HG03066 (cell line): Measurements from ENCODE around the gene DDX59.
"Not testable (repeated sequence)": the region's sequence is repeated elsewhere in the genome, so short reads cannot be mapped to it uniquely, and the experiment has no call there.

ENCODE experiments used
- ATAC-seq: cut with Tn5 transposase; IDR thresholded peaks from one replicate; pipeline ENCODE4 v1.9.1; 2021; ENCODE audit warnings: low read depth; ENCODE audit not compliant: unreplicated experiment

The DDX59 gene

DNA sequence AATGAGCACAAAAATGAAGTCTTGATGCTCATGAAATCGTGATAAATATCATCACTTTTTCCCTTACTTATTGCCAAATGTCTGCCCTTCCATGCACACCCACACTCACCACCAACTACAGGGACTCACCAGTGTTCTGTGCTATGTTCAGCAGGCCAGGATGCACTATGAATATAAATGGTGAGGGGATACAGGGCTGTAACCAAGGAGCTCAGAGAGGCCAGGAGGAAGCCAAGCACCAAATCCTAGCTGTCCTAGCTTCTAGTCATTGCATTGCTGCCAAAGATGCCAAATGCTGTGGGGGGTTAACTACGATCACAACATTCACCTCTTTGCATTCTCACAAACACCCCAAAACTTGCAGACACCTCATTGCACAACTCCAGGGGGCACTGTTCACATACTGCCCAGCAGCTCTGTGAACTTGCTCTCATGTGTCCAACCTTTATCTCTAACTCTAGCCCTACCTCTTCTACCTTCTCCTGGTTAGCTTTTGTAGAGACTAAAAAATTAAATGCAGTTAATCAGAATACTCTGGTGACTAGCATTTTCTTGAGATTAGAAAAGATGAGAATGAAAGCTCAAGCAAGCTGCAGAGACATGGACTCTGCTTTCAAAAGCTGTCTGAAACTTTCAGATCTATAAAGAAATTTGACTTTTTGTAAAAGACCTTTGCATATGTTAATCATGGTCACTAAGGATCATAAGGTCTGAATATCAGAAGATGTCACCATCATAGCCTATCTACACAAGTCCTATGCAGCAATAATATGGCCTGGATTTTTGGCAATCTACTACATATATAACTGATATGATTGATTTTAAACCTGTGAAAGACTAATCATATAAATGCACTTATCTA lies 35.2 kb downstream of the DDX59 start:
- no peak for ATAC-seq

DNA sequence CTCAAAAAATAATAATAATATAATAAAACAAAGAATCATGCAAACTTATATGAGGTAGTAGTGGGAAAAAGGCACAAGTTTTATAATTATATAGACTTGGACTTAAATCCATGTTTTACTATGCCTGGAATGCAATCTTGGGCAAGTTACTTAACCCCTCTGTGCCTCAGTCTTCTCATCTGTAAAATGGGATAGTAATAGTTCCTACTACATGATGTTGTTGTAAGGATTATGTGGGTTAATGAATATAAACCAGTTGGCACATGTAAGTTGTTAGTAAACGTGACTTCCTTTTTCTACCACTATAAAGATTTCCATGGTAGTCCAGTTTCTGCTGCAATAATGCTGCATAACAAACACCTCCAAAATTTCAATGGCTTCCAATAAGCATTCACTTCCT lies 38.3 kb downstream of the DDX59 start:
- ATAC-seq, result no peak

DNA sequence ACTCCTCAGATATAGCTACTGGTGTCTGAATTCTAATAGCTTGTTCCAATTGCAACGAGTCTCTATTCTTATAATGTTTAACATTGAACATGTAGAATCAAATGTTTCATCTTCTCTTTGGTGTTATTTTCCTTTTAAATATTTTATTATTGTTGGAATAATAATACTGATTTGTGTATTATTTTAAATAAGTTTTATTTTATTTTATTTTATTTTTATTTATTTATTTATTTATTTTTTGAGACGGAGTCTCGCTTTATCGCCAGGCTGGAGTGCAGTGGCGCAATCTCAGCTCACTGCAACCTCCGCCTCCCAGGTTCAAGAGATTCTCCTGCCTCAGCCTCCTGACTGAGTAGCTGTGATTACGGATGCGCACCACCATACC lies 39.2 kb downstream of the DDX59 start:
- ATAC-seq, result not testable (repeated sequence)

DNA sequence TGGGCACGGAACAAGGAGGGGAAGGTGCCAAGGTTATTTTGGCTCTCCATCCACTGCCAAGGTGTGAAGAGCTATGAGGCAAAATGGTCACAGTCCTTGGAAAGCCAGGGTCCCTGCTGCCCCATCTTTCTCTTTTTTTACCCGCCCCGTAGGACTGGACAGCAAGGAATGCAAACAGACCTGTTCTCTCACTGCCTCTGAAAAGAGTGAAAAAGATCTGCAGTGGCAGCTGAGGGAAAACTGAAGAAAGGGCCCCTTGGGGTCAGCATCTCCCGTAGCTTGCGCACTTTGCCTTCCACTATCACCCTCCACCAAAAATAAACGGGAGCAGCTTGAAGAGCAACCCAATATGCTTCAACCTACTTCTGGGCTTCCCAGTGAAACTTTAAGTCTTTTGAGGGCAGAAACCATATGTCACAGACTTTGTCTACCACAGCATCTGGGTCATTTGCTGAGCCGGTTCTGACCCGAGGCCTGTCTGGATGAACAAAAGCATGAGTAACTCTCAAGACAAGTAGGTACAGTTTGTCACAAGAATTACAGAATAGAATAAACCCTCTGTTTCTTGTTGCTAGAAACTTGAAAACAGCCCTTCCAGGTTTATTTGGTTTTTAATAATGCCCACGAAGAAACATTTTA lies 39.7 kb downstream of the DDX59 start:
- ATAC-seq, result no peak

DNA sequence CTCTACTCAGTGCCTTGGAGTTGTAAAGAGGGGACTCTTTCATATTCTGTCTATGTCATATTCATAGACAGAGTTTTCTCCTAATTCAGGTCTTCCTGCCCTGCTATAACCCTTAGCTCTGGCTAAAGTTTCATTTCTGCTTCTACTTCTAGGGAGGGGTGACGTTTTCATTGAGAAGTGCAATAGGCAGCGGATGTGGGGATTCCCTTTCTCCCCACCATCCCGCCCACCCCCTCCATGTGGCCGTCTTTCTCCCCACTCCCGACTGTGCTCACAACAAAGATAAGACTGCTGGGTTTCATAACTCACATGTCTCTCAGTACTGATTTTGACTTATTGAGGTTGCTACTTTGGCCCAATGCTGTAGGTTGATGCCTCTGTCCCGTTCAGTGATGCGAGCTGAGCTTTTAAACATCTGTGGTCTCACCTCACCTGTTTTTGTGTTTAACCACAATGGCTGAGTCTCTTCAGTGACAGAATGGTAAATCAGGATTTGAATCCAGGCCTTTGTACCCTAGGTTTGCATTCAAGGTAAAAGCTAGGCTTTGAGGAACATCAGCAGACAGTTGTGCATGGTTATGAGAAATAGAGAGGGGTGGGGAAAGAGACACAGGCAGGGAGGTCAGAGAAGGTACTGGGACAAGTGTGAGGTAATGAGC lies 41.4 kb downstream of the DDX59 start:
- peak; percentile 70 for ATAC-seq

DNA sequence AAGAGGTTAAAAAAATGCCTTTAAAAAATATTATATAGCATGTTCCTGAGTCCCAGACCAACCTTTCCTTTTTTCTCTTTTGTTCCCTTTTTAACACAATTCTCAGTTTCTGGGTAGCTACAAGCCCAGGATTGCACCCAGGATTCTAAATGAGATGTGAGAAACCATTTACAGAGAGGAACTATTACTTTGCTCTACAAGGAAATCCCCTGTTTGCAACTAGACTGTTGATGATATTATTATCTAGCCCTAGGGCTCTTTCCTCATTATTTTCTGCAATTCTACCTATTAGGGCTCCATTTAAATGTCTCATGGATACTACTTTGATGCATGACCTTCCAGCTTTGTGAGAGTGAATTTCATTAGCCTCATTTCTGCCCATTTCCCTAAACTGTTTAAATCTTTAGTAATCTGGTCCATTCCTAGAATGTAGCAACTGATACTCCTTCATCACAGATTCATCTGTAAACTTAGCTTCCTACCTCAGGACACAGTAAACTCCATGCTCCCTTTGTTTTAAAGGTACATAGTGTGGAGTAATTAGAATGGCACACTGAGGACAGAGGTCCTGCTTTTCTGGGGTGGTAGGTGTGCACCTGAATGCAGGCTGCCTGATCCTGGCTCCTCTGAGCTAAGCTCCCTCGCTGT lies 42.0 kb downstream of the DDX59 start:
- ATAC-seq, result no peak

DNA sequence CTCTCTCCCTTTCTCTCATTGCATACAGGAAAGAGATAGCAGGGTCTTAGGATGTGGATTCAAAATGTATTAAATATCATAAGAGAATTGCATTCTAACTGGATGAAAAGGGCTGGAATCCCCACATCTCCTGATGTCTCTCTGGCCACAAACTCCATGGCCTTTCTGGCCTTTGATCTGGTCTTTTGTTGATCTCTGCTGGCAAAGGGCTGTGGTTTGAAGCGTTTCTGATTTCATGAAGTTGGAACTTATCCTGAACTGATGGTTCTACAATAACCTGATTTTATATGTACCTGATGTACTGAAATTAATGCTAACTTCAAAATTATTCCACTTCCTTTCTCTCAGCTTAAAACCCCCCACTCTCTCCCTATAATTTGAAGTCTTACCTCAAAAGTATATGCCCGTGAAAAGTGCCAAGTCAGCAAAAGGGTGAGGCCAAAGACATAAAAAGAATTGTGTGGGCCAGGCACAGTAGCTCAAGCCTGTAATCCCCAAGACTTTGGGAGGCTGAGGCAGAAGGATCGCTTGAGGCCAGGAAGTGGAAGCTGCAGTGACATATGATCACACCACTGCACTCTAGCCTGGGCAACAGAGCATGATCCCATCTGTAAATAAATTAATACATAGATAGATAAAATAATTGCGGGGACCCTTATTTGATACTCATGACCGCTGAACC lies 42.7 kb downstream of the DDX59 start:
- no peak for ATAC-seq

DNA sequence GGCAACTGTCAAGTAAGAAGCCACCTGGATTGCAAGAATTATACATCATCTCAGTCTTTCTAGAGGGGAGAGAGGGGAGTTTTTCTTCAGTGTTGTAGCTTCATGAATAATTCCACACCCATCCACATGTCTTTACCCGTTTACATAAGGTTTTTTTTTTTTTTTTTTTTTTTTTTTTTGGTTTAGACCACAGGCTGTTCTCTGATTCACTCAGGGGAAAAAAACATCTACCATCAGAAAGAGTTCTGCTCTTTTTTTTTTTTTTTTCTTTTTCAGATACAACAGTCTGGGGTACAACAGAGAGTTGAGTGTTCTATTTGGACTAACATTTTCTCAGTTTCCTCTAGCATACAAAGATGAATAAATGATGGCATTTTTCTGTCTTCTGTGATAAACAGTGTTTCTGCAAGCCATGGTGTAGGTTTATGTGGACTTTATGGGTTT lies 44.3 kb downstream of the DDX59 start:
- no peak for ATAC-seq

DNA sequence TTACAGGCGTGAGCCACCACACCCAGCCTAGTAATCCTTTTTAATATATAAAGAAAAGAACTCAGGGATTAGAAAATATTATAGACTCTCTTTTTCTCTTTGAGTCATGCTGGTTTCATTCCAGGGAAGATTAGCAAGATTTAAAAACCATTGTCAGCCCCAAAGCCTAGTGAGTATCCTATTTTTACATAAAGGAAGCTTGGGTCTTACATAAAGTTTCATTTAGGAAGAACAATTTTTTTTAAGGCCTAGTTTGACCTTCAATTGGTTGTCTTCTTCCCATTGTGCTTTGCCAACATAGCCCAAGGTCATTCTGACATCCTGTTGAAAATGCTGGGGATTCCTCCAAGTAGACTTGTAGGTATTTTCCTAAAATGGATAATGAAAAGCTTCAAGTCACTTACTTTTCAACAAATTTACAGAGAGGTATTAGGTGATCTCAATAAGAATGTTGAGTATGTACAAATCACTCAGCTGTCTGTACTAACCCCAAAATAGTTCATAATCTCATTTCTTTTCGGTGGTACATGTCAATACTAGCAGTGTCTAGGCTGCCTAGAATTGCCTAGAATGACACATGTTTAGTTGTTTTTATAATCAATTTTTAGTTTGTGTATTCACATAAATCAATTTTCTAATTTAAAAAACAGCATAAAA lies 44.9 kb downstream of the DDX59 start:
- ATAC-seq, result no peak

DNA sequence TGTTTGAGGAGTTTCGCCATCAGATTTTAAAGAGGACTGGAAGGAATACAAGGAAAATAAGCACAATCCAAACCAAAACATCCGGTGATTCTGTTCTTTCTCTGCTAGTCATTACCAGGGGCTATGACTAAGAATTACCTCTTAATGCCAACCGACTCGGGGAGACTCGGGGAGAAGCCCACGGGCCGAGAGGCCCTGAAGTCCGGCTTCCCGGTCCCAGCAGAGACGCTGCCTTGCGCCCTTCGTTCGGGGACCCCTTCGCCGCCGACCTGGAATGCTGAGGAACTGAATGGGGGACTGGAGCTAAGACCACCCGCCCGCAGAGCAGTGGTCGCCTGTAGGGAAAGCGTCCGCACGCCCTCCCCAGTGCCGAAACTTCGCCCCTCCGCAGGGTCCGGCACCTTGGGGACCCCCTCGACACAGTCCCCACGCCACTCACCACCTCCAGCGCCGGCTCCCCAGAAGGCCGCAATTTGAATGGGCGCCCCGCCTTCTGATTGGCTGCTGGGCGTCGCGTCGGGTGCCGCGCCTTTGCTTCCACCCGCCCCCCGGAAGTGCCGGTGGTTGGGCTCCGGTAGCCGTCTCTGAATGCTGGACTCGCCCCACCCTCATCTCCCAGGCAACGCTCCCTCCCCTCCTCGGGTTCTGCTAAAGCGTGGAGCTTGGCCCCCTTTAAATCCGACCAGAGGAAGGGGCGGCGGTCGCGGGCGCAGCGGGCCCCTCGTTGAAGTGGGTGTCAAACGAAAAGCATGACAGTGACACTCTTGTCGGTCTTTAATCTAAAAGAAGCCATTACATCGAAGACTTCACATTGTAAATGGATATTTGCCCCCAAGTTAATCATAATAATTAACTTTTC lies 49.2 kb downstream of the DDX59 start, which contains the start of gene KIF14:
Gene KIF14 (minus strand): TSS at position 479 of the 859 bp plus-strand sequence. CDS start 2,028 bp downstream, outside the sequence.
- ATAC-seq, result peak; percentile 97

DNA sequence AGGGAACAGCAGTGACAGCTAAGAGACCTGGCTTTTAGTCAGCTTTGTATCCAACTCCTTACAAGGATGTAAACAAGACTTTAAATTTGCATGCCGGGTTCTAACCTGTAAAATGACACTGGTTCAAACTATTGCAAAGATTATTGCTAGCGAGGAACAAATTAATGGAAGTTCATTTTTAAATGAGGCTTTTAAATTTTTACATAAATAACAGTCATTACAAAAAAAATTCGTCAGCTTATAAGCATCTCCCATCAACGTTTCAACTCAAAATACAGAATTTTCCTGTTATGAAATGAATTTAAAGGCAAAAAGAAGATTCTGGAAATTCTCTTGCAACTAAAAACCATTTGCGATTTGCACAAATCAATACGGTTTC lies 49.8 kb downstream of the DDX59 start:
- ATAC-seq, result no peak

DNA sequence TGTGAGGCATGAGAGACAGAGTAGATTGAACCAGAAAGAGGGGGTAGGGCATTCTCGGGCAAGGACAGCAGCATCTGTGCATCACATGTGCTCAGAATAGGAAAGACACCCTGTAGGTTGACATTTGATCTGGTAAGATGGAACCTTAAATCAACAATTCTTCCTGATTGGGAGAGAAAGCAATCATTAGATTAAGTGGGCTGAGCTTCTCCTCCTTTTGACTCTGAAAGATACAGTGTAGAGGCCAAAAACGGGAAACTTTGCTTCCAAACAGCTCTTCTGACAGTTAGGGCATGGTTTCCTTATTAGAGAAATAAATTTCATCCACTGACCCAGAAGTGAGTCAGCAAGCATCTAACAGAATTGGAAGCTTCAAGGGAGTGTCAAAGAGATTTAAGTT lies 58.9 kb downstream of the DDX59 start:
- ATAC-seq, result no peak

DNA sequence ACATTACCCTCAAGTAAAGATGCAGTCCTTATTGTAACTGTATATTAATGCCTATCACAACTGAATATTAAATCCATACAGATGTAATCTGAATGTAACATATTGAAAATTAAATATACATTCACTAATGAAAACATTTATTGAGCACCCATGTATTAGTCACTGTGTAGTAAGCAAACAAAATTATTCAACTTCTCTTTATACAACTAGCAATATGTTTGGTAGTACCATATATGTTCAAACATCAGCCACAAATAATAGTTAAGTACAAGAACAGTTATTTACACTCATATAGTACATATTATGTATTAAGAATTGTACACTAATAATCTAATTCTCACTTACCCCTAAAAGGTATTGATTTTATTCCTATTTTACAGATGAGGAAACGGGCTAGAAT lies 67.1 kb downstream of the DDX59 start:
- no peak for ATAC-seq
